GM19239 (cell line): ENCODE measurements around the gene MOCS2.

Experiments
- DNase-seq: peaks from one replicate; pipeline ENCODE4 v3.0.0; 2011; ENCODE audit warnings: low spot score; ENCODE audit not compliant: insufficient read length
- FAIRE-seq: peaks from 2 replicates; lab custom pipeline; 2011; peaks lifted over from hg19 to GRCh38; lab: Jason Lieb, UNC

MOCS2 gene

GRCh38 chr5:53059281-53059680, 50.3 kb downstream of the MOCS2 start:
- FAIRE-seq (no peak), DNase-seq (no peak)

- FAIRE-seq (no peak), DNase-seq (no peak)
Measured at GRCh38 chr5:53055365-53055764, 54.2 kb downstream of the MOCS2 start.

- FAIRE-seq = no peak
- no peak for DNase-seq
Measured at GRCh38 chr5:53053364-53053763, 56.2 kb downstream of the MOCS2 start.

- DNase-seq (no peak), FAIRE-seq (no peak)
Measured at GRCh38 chr5:53052499-53052898, 57.1 kb downstream of the MOCS2 start.

GRCh38 chr5:53048248-53048647, 61.3 kb downstream of the MOCS2 start:
- FAIRE-seq (no peak), DNase-seq (no peak)
